Loucy (cell line): ENCODE data around the gene RAP1GAP2.

Experiments used
- EZH2phosphoT487 ChIP-seq: fragments of 200-600 bp; IDR thresholded peaks from 2 replicates; pipeline ENCODE4 v1.6.1; 2018; ENCODE audit warnings: antibody characterized with exemption, mild to moderate bottlenecking, moderate library complexity, borderline replicate concordance
- TF ChIP-seq, protein P1 (sequence below): fragments of 200-600 bp; sonication (generic); conservative IDR thresholded peaks from 2 replicates; pipeline ENCODE4 v1.5.1; 2014; ENCODE audit warnings: mild to moderate bottlenecking, antibody characterized with exemption, low read length

DNA sequence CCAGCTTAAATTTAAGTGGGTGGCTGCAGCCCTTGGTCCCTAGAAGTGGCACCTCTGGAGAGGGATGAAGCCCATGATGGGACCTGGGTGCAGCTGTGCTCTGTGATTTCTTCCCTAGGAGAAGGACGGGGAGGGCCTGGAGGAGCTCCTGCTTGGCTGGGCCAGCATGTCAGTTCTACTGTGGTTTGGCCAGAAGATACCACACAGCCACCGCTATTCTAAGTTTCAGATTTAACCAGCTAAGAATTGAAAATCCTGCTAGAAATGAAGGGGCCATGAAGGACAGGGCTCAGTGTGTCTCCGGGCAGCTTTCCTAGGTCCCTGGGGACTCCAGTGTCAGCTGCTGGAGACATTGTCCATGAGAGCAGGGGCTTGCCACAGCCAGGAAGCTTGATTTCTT is 9.7 kb downstream of the RAP1GAP2 start:
- TF ChIP-seq, protein P1, sequence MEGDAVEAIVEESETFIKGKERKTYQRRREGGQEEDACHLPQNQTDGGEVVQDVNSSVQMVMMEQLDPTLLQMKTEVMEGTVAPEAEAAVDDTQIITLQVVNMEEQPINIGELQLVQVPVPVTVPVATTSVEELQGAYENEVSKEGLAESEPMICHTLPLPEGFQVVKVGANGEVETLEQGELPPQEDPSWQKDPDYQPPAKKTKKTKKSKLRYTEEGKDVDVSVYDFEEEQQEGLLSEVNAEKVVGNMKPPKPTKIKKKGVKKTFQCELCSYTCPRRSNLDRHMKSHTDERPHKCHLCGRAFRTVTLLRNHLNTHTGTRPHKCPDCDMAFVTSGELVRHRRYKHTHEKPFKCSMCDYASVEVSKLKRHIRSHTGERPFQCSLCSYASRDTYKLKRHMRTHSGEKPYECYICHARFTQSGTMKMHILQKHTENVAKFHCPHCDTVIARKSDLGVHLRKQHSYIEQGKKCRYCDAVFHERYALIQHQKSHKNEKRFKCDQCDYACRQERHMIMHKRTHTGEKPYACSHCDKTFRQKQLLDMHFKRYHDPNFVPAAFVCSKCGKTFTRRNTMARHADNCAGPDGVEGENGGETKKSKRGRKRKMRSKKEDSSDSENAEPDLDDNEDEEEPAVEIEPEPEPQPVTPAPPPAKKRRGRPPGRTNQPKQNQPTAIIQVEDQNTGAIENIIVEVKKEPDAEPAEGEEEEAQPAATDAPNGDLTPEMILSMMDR, result no peak
- TF ChIP-seq EZH2phosphoT487, result no peak
